ENCODE measurements around the gene FERMT3. TPM values are rescaled to one million over a fixed set of nuclear protein-coding genes. Genes with fewer than 3 reads are reported as not detected.
"Not testable (repeated sequence)": the region's sequence is repeated elsewhere in the genome, so short reads cannot be mapped to it uniquely, and the experiment has no call there.

Gene FERMT3
- total RNA-seq, 1 donor from 2014 or later = 0.53 TPM

GRCh38 chr11:64245401-64245796 lies 38.9 kb downstream of the FERMT3 start:
- TF ChIP-seq, protein P1, sequence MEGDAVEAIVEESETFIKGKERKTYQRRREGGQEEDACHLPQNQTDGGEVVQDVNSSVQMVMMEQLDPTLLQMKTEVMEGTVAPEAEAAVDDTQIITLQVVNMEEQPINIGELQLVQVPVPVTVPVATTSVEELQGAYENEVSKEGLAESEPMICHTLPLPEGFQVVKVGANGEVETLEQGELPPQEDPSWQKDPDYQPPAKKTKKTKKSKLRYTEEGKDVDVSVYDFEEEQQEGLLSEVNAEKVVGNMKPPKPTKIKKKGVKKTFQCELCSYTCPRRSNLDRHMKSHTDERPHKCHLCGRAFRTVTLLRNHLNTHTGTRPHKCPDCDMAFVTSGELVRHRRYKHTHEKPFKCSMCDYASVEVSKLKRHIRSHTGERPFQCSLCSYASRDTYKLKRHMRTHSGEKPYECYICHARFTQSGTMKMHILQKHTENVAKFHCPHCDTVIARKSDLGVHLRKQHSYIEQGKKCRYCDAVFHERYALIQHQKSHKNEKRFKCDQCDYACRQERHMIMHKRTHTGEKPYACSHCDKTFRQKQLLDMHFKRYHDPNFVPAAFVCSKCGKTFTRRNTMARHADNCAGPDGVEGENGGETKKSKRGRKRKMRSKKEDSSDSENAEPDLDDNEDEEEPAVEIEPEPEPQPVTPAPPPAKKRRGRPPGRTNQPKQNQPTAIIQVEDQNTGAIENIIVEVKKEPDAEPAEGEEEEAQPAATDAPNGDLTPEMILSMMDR (IDR thresholded peaks at IDR 0.05; ENCODE audit: insufficient read depth, low read length, severe bottlenecking) = no peak
- H3K36me3 ChIP-seq (ENCODE audit: control insufficient read depth, insufficient read depth, low read length) = peaks cover 11% of the 10 kb centered on the region
- peak overlapping the region; percentile 99 for H3K4me3 ChIP-seq (ENCODE audit: low read depth, low read length)

DNA sequence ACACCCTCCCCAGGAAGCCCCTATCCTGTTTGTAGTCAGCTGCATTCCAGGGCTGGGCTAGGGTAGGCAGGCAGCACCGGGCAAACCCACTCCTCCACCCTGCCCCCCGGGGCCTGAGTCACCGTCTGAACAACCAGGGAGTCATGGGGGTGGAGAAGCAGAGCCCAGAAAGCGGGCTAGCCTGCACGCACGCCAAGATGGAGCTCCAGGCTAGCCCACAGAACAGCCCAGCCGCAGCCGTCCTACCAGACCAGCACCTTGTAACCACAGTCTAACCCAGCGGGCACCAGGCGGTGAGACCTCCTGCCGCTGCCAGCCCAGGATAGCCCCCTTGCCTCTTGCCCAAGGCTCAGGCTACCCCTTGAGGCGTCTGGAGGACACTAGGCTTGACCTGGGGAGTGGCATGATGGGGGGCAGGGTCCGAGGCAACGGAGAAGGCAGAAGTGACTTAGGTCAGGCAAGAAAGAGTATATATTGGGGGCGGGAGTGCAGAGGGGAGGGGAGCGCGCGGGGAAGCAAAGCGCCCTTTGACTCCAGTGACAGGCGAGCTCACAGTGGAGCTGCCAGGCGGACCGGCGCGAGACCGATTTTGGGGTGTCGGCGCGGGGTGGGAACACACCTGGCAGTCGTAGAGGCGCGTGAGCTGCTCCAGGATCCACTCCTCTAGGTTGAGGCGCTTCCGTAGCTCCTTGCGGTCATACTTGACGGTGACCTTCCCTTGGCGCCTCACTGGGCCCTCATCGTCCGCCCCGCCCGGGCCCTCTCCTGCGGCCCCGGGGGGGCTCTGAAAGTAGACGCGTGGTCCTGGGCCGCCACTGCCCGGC lies 39.5 kb downstream of the FERMT3 start:
- DNase-seq (ENCODE audit: low read depth) (peak; percentile 93), FAIRE-seq (no peak)
- TF ChIP-seq, protein P1 (IDR thresholded peaks at IDR 0.05; ENCODE audit: insufficient read depth, low read length, severe bottlenecking) = no peak
- H3K27me3 ChIP-seq (ENCODE audit: control insufficient read depth, insufficient read depth, low read length) = no peaks in the 10 kb centered on the region
- peaks cover 11% of the 10 kb centered on the region for H3K36me3 ChIP-seq (ENCODE audit: control insufficient read depth, insufficient read depth, low read length)
- H3K4me3 ChIP-seq (ENCODE audit: low read depth, low read length) = peak overlapping the region; percentile 99

More at GRCh38 chr11:64245401-64245796, 38.9 kb downstream of the FERMT3 start:
- H3K27me3 ChIP-seq (ENCODE audit: control insufficient read depth, insufficient read depth, low read length) = no peaks in the 10 kb centered on the region
- FAIRE-seq (no peak), DNase-seq (ENCODE audit: low read depth) (no peak)

- H3K27me3 ChIP-seq (ENCODE audit: control insufficient read depth, insufficient read depth, low read length); DNase-seq (ENCODE audit: low read depth); FAIRE-seq: not testable (repeated sequence)
- H3K4me3 ChIP-seq (ENCODE audit: low read depth, low read length) = peak overlapping the region; percentile 99
- peaks cover 11% of the 10 kb centered on the region for H3K36me3 ChIP-seq (ENCODE audit: control insufficient read depth, insufficient read depth, low read length)
Observed at GRCh38 chr11:64246621-64246870, 40.0 kb downstream of the FERMT3 start.

DNA sequence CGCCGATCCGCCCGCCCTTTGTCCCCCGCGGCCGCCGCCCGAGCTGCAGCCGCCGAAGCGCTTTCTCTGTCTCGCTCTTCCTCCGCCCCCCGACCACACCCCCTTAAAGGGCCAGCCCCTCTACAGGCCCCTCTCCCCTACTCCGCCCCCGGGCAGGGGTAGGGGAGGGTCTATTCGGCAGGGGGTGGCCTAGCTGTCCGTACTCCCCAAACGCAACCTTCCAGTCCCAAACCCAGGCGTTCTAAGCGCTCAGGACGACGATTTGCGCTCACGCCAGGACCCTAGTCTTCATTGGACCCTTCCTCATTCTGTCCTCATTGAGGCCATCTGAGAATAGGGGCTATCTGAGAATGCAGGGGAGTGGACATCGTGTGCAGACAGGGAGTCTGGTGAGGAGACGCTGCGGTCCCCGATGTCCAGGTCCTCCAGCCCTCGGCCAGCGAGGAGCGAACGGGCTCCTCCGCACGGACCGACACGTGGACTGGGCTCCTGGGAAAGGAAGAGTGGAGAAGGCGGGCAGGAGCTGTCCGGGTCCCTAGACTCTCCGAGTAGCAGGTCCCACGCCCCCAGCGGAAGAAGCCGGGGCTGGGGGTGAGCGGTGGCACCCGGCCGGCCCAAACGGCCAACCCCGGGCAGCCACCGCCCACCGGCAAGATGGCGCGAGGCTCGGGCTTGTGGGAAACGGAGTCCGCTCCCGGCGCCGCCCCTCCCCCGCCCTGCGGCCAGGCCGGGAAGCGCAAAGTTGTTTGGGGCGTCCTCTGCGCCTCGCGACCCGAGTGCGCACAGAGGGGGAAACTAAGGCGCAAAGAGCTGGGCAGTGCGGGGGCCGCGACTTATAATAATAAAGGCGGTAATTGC lies 40.6 kb downstream of the FERMT3 start, which contains the start of gene PPP1R14B:
Gene PPP1R14B (minus strand): TSS at position 73 of the 858 bp plus-strand sequence. CDS start 270 bp downstream, outside the sequence.
- peak; percentile 69 for DNase-seq (ENCODE audit: low read depth)
- peak within 1 kb of the TSS; percentile 99 for H3K4me3 ChIP-seq (ENCODE audit: low read depth, low read length)
- peaks cover 11% of the 10 kb centered on the region for H3K36me3 ChIP-seq (ENCODE audit: control insufficient read depth, insufficient read depth, low read length)
- TF ChIP-seq, protein P1 (IDR thresholded peaks at IDR 0.05; ENCODE audit: insufficient read depth, low read length, severe bottlenecking) = peak; percentile 21
- no peaks in the 10 kb centered on the region for H3K27me3 ChIP-seq (ENCODE audit: control insufficient read depth, insufficient read depth, low read length)
- no peak for FAIRE-seq

- TF ChIP-seq, protein P1 (IDR thresholded peaks at IDR 0.05; ENCODE audit: insufficient read depth, low read length, severe bottlenecking) = no peak
- FAIRE-seq (no peak), DNase-seq (ENCODE audit: low read depth) (no peak)
- peaks cover 11% of the 10 kb centered on the region for H3K36me3 ChIP-seq (ENCODE audit: control insufficient read depth, insufficient read depth, low read length)
- H3K27me3 ChIP-seq (ENCODE audit: control insufficient read depth, insufficient read depth, low read length) = no peaks in the 10 kb centered on the region
- H3K4me3 ChIP-seq (ENCODE audit: low read depth, low read length) = peak overlapping the region; percentile 50
Observed at GRCh38 chr11:64247729-64248531, 41.4 kb downstream of the FERMT3 start.
